ENCODE measurements around the gene ZNF304. TPM values are rescaled to one million over a fixed set of nuclear protein-coding genes. Genes with fewer than 3 reads are reported as not detected.
A peak's percentile ranks its signal among the peaks of the same experiment; 100 is the strongest.

ZNF304 gene
- total and polyA plus RNA-seq, 2 of the 13 experiments (the other 11 are each of a cell fraction or from before 2014, with no cell fraction given): 3.4 to 8.0 TPM

GRCh38 chr19:57320180-57321084, 30.6 kb upstream of the ZNF304 start, which contains the start of gene ZNF543 (continued):
- TF ChIP-seq ZNF296 (CRISPR knock-in tag; conservative IDR thresholded peaks at IDR 0.05): 0 out of 2 replicates have a peak, but pooled peaks have one; percentile 41
- 0 out of 2 replicates have a peak, but pooled peaks have one; percentile 67 for TF ChIP-seq ZNF441 (CRISPR knock-in tag; IDR thresholded peaks at IDR 0.05; ENCODE audit: borderline replicate concordance)
- no peak for TF ChIP-seq ZNF672 (CRISPR knock-in tag; IDR thresholded peaks at IDR 0.05)
- peak; percentile 96 for TF ChIP-seq CREM (IDR thresholded peaks at IDR 0.05)
- peak; percentile 65 for TF ChIP-seq CREM (CRISPR knock-in tag; IDR thresholded peaks at IDR 0.05)
- TF ChIP-seq MXD3 (CRISPR knock-in tag; IDR thresholded peaks at IDR 0.05): 0 out of 2 replicates have a peak, but pooled peaks have one; percentile 7
- no peak for TF ChIP-seq ZBTB8A (CRISPR knock-in tag; IDR thresholded peaks at IDR 0.05; ENCODE audit: borderline replicate concordance, low read depth)
- TF ChIP-seq REPIN1 (CRISPR knock-in tag; IDR thresholded peaks at IDR 0.05; ENCODE audit: borderline replicate concordance, low read depth): no peak
- peak; percentile 89 for TF ChIP-seq ZNF687 (CRISPR knock-in tag; IDR thresholded peaks at IDR 0.05)
- peak; percentile 77 for TF ChIP-seq ELF1 (CRISPR knock-in tag; IDR thresholded peaks at IDR 0.05)
- TF ChIP-seq ZFY (CRISPR knock-in tag; IDR thresholded peaks at IDR 0.05): peak; percentile 98
- TF ChIP-seq ZNF607 (CRISPR knock-in tag; IDR thresholded peaks at IDR 0.05; ENCODE audit: borderline replicate concordance): peak; percentile 64; the same call in 1 of the 2 replicates
- peak; percentile 77; the same call in 1 of the 2 replicates for TF ChIP-seq ZNF670 (CRISPR knock-in tag; IDR thresholded peaks at IDR 0.05; ENCODE audit: borderline replicate concordance)
- TF ChIP-seq LBX2 (CRISPR knock-in tag; IDR thresholded peaks at IDR 0.05; ENCODE audit: borderline replicate concordance): peak; percentile 50; the same call in 1 of the 2 replicates
- peak; percentile 92 for TF ChIP-seq ZMYM4 (CRISPR knock-in tag; IDR thresholded peaks at IDR 0.05)
- no peak for TF ChIP-seq FOXP1 (IDR thresholded peaks at IDR 0.05)
- TF ChIP-seq FOXP1 (CRISPR knock-in tag; IDR thresholded peaks at IDR 0.05): no peak
- TF ChIP-seq FOSL2 (CRISPR knock-in tag; IDR thresholded peaks at IDR 0.05): peak; percentile 69
- TF ChIP-seq ETV5 (CRISPR knock-in tag; IDR thresholded peaks at IDR 0.05; ENCODE audit: borderline replicate concordance): peak; percentile 8; the same call in 1 of the 2 replicates
- TF ChIP-seq ZNF546 (CRISPR knock-in tag; conservative IDR thresholded peaks at IDR 0.05): peak; percentile 52; the same call in 1 of the 2 replicates
- 0 out of 2 replicates have a peak, but pooled peaks have one; percentile 51 for TF ChIP-seq MEF2D (CRISPR knock-in tag; IDR thresholded peaks at IDR 0.05)
- no peak for TF ChIP-seq ZNF484 (CRISPR knock-in tag; IDR thresholded peaks at IDR 0.05; ENCODE audit: borderline replicate concordance, low read depth)
- TF ChIP-seq U2AF2 (IDR thresholded peaks at IDR 0.05; ENCODE audit: low read depth, low read length): no peak
- TF ChIP-seq ZNF883 (CRISPR knock-in tag; IDR thresholded peaks at IDR 0.05; ENCODE audit: not compliant biosample characterization): no peak
- TF ChIP-seq ZNF782 (CRISPR knock-in tag; IDR thresholded peaks at IDR 0.05; ENCODE audit: borderline replicate concordance): 0 out of 2 replicates have a peak, but pooled peaks have one; percentile 63
- TF ChIP-seq CCDC6 (CRISPR knock-in tag; IDR thresholded peaks at IDR 0.05): peak; percentile 46

All from HepG2 (cell line).